Measurements from ENCODE around the gene ATP9B. TPM values are rescaled to one million over a fixed set of nuclear protein-coding genes. Genes with fewer than 3 reads are reported as not detected.
A peak's percentile ranks its signal among the peaks of the same experiment; 100 is the strongest.

ATP9B gene
- total RNA-seq, 1 donor from 2014 or later: 13.7 TPM

DNA sequence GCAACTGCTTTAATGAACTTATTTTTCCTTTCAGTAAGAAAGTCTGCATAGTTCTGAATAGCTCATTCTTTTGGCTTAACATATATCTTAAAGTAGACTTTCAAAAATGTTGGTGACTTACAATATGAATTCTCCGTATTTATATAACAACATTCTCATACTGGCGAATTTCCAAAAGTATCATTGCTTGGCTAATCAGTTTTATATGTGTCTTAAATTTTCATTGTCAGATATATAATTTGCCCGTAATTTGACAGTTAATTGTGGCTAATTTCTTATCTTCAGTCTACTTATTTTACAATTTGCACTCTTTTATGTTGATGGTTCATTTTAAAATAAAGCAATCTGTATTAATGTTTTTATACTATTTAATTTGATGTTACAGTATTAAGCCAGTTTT lies 144.9 kb downstream of the ATP9B start:
- DNase-seq: no peak
- no peak for ATAC-seq (ENCODE audit: poor library complexity)
- intact Hi-C loops (cut with DNase I): no loop called here

- intact Hi-C loops (cut with DNase I): no loop called here
- DNase-seq (no peak), ATAC-seq (ENCODE audit: poor library complexity) (no peak)
Measured at GRCh38 chr18:79216176-79216575, 147.0 kb downstream of the ATP9B start.

DNA sequence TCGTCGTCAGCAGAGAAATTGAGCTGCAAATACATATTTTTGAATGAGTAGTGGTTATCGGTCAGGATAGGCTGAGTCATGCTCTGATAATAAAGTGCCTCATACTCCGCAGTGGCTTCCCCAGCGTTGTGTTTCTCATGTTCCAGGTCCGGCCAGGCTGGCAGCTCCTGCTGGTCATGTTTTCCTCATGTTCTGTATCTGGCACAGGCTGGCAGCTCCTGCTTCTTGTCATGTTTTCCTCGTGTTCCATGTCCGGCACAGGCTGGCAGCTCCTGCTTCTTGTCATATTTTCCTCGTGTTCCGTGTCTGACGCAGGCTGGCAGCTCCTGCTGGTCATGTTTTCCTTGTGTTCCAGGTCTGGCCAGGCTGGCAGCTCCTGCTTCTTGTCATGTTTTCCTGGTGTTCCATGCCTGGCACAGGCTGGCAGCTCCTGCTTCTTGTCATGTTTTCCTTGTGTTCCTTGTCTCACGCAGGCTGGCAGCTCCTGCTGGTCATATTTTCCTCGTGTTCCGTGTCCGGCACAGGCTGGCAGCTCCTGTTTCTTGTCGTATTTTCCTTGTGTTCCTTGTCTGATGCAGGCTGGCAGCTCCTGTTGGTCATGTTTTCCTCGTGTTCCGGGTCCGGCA lies 148.9 kb downstream of the ATP9B start:
- intact Hi-C loops (cut with DNase I): no loop called here
- ATAC-seq (ENCODE audit: poor library complexity): no peak
- no peak for DNase-seq

- intact Hi-C loops (cut with DNase I): no loop called here
- ATAC-seq (ENCODE audit: poor library complexity): peak; percentile 43
- no peak for DNase-seq
Measured at GRCh38 chr18:79218605-79219190, 149.5 kb downstream of the ATP9B start.

DNA sequence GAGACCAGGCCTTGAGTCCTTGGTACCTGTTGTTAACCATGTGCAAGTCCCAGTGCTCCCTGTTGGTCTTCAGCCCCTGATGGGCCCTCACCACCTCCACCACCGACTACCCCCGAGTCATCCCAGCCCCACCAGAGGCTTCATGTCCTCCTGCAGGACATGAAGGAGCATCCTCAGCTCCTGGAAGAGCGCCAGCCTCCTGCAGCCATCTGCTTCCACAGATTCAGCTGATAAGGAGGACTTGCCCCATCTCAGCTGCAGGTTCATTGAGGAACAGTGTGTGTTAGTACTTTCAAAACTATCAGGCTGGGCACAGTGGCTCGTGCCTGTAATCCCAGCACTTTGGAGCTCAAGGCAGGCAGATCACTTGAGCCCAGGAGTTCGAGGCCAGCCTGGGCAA lies 151.9 kb downstream of the ATP9B start:
- DNase-seq (no peak), ATAC-seq (ENCODE audit: poor library complexity) (no peak)
- intact Hi-C loops (cut with DNase I): no loop called here

DNA sequence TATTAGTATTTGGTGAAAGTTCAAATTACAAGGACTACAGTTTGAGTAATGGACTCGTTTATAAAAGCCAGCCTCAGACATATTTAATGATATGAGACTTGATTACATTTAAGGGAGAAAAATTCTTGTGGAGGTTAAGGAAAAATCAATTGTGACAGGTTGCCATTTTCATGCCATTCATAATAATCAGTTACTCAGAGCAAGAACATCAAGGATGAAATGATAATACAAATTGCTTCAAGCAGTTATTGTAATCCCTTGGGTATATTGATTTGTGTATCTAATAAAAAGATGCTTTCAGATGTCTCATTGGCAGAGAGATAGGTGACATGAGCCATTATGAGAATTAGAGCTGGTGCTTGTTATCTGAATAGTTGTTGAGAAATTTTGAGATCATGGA lies 153.6 kb downstream of the ATP9B start:
- ATAC-seq (ENCODE audit: poor library complexity): no peak

GRCh38 chr18:79223431-79223830 lies 154.2 kb downstream of the ATP9B start:
- ATAC-seq (ENCODE audit: poor library complexity) (no peak), DNase-seq (no peak)
- intact Hi-C loops (cut with DNase I): no loop called here

More for the DNA sequence above, 153.6 kb downstream of the ATP9B start:
- no peak for DNase-seq
- intact Hi-C loops (cut with DNase I): no loop called here

DNA sequence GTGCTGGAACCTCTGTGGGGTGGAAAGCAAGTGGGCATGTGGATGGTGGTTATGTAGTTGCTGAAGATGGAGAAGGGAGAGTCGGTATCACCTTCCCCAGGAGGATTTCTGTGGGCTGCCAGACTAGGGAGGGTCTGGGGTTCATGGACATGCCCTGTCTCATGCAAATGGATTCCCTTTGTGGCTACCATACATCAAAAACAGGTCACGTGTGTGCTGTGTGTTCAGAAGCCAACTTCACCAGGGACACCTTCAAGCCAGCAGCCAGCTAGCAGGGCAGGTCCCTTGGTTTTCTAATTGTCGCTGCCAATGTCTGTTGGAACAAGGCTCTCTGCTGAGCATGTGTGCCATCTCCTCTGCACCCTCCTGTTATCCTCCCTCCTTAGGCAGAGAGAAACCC lies 155.2 kb downstream of the ATP9B start:
- intact Hi-C loops (cut with DNase I): no loop called here
- ATAC-seq (ENCODE audit: poor library complexity): no peak
- DNase-seq: no peak

- intact Hi-C loops (cut with DNase I): no loop called here
- DNase-seq: no peak
- ATAC-seq (ENCODE audit: poor library complexity): peak; percentile 51
Measured at GRCh38 chr18:79227621-79228020, 158.4 kb downstream of the ATP9B start.

- ATAC-seq (ENCODE audit: poor library complexity) (no peak), DNase-seq (no peak)
- intact Hi-C loops (cut with DNase I): no loop called here
Measured at GRCh38 chr18:79229431-79229830, 160.2 kb downstream of the ATP9B start.

- no peak for DNase-seq
- ATAC-seq (ENCODE audit: poor library complexity): no peak
- intact Hi-C loops (cut with DNase I): no loop called here
Measured at GRCh38 chr18:79234438-79234837, 165.2 kb downstream of the ATP9B start.

- intact Hi-C loops (cut with DNase I): no loop called here
- ATAC-seq (ENCODE audit: poor library complexity) (no peak), DNase-seq (no peak)
Measured at GRCh38 chr18:79239631-79240030, 170.4 kb downstream of the ATP9B start.

DNA sequence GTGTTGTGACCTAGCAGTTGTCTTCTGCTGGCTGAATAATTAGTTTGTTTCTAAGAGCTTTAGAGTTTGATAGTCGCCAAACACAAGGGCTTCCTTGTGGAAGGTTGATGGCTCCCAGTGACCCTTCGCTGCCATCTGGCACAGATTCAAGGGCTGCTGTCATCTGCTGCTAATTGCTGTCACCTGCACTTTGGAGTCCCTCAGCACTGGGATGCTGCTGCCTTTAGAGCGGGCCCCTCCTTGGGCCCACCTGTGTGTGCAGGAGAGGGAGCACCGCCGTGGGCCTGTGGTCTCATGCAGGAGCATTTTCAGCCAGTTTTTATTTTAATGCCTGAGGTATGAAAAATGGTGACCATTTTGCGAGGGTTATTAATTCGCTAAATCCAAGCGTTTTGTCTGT lies 172.6 kb downstream of the ATP9B start:
- ATAC-seq (ENCODE audit: poor library complexity): no peak
- intact Hi-C loops (cut with DNase I): no loop called here

GRCh38 chr18:79242246-79242645 lies 173.1 kb downstream of the ATP9B start:
- intact Hi-C loops (cut with DNase I): no loop called here
- no peak for DNase-seq
- no peak for ATAC-seq (ENCODE audit: poor library complexity)

More for the DNA sequence above, 172.6 kb downstream of the ATP9B start:
- DNase-seq: no peak

DNA sequence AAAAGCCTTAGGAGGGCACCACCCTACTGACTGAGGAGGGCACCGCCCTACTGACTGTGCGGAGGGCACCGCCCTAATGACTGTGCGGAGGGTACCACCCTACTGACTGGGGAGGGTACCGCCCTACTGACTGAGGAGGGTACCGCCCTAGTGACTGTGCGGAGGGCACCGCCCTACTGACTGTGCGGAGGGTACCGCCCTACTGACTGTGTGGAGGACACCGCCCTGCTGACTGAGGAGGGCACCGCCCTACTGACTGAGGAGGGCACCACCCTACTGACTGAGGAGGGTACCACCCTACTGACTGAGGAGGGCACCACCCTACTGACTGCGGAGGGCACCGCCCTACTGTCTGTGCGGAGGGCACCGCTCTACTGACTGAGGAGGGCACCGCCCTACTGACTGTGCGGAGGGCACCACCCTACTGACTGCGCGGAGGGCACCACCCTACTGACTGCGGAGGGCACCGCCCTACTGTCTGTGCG lies 176.4 kb downstream of the ATP9B start:
- DNase-seq: no peak
- no peak for ATAC-seq (ENCODE audit: poor library complexity)
- intact Hi-C loops (cut with DNase I): loop anchor here (5.0 kb wide), 1 partner anchor 368 kb away; no protein-coding TSS in a partner anchor

GRCh38 chr18:79246309-79247108 lies 177.3 kb downstream of the ATP9B start:
- ATAC-seq (ENCODE audit: poor library complexity) (peak; percentile 99), DNase-seq (peak; percentile 76)
- intact Hi-C loops (cut with DNase I): loop anchor here (5.0 kb wide), 1 partner anchor 369 kb away; no protein-coding TSS in a partner anchor

GRCh38 chr18:79248495-79249060 lies 179.4 kb downstream of the ATP9B start:
- intact Hi-C loops (cut with DNase I): loop anchor here (5.0 kb wide), 1 partner anchor 371 kb away; no protein-coding TSS in a partner anchor
- ATAC-seq (ENCODE audit: poor library complexity) (no peak), DNase-seq (no peak)

- intact Hi-C loops (cut with DNase I): no loop called here
- no peak for DNase-seq
- no peak for ATAC-seq (ENCODE audit: poor library complexity)
Measured at GRCh38 chr18:79250301-79250981, 181.2 kb downstream of the ATP9B start.

GRCh38 chr18:79251021-79251420 lies 181.8 kb downstream of the ATP9B start:
- no peak for DNase-seq
- no peak for ATAC-seq (ENCODE audit: poor library complexity)
- intact Hi-C loops (cut with DNase I): no loop called here

Data from Right ventricle myocardium superior (tissue), 1 donor.